Measurements from ENCODE around the gene OR10A3.

The OR10A3 gene

DNA sequence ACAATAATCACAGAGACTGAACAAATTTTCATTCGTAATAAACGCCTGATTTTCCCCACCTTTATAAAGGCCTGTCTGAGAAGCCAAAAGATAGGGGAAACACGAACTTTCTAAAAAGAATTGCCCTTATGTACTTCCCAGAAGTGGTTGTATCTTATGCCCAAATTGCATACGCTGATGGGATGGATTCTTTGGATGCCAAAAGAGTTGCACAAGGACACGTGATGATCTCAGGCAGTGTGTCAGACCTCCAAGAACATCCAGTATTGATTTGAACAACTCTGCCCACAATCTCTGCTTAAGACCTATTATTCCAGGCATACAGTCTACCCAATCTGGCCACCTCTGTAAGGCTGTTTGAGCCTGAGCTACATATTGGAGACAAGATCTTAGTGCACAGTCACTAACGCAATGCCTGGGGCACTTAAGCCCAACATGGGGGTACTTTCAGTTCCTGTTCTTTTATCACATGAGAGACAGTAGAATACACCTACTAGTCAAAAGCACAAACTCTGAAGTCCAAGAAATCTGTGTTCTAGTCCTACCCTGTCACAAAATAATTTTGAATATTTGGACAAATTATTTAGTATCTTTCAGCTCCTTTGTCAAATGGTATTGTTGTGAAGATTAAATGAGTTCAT is 49.3 kb downstream of the OR10A3 start:
- DNase-seq (ENCODE audit: low read depth, low spot score) = no peak

DNA sequence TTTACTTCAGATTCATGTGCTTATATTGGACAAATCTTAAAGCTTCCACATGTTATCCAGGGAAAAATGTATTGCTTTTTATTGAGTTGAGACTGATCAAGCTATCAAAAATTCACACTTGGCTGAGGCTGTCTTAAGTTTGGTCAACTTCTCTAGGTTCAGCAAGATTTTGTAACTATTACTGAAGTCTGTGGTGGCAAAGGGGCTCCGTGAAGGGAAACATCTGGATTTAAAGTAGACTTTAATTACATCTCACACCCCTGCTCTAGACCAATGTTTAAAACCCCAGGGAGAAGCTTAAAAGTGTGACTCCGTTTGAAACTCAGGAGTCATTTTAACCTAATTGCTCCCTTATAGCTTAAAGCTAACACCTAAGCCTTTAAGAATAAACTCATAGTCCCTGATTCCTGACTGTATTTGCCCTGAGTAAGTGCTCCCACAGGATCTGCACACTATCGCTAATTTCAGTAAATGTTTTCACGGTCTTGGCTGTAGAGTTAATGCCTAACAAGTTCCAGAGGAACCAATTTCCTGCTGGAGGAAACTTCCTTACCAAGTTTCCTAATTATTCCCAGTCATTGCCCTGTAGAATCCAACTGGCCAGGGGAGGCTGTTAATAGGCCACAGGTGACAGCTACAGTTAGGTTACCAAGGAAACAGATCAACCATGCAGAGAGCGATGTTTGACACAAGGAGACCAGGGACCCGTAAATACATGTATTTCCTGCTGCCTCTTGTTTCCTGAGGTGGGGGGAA is 50.9 kb downstream of the OR10A3 start:
- DNase-seq (ENCODE audit: low read depth, low spot score) = no peak

DNA sequence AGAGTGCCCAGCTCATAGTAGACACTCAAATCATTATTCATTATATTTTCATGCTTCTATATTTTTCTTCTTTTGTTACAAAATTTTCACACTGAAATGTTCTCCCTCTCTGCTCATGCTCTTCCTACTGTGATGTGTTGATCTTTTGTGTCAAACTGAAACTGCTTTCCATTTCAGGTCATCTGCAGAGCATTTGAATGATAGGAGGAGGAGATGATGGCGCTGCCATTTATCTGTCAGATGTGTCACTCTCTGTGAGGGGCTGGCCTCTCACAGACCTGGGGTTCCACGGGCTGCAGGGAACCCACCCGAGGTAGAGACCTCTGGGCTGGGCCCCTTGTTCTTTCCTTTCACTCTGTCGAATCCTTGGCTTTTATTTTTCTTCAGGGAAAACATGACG is 51.5 kb downstream of the OR10A3 start:
- DNase-seq (ENCODE audit: low read depth, low spot score) = no peak
